Cerebellar nuclear complex (tissue), 1 donor: Measurements from ENCODE around the gene CADM1.

Experiments used
- DNase-seq, 2 experiments: peaks; one replicate each; lab custom pipeline; 2025; lab: John Stamatoyannopoulos, UW

CADM1 gene

DNA sequence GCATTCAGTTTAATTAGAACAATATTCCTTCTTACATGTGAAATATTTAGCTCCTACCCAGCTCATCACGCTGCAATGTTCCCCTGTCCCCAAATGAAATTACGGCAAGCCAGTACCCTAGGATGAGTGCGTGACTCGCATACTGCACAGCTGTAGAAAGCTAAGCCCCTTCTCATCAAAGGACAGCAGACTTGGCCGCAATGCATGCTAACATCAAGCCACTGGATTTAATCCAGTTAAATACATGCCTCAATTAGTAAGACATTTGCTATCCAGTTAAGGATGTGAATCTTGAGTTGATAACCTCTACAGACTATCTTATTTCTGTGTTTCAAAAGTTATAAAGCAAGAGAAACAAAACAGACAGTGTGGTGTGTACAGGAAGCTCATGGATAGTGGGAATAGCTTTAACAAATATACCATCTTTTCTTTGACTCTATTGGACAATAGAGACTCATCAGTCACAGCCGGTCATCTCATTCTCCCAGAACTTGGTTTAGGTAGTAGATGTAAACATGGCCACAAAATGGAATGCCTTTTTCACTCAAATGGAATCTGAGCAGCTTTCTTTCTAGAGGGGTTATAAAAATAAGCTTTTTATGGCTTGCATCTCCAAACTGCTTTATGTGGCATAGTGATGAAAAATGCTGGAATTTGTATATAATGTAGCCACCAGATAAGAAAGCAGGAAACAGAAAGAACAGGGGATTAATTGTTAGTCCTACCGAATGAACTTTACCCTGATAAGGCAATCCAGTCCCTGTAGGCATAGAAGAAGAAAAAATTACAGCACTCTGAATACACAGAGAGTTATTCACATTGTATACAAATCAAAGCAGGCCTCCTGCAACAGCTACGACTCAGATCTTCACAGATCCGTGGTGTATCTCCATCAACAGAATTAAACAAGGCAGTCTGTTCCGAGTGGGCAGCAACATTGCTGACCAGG, 224.1 kb downstream of the CADM1 start:
- no peak for DNase-seq

- peak in 1 of 2 experiments; percentile 10 for DNase-seq
Measured at GRCh38 chr11:115276799-115277198, 227.4 kb downstream of the CADM1 start.

DNA sequence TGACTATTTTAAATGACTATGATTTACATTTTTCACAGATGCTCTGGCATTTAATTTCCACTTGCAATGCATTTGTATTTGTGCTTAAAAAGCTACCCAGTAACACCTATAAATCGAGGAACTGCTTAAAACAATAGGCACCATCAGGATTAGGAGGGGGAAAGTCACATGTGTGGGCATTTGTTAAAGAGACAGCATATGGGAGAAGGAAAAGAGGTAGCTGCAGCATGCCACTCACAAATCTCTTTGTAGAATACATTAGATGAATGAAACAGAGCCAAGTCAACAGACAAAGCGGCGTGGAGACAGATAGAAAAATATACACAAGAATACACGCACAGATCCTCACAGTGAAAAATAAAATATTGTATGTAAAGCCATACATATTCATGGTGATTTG, 228.0 kb downstream of the CADM1 start:
- DNase-seq, result no peak

GRCh38 chr11:115275045-115275444, 229.2 kb downstream of the CADM1 start:
- no peak for DNase-seq

DNA sequence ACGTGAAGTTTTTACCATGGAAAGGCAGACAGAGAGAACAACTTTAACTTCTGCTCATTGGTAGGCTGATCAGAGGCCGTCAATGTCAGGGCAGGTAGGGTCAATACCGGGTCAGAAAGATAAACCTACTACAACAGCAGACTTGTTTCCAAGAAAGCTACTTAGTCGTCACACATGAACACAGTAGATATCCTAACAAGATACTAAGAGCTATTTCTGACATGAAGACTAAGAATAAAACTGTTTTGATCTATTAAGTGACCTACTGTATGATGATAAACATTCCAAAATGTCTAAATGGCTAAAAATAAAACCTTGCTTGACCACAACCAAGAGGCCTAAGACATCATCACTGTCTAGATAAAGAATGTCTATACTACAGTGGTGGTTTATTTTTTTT, 231.3 kb downstream of the CADM1 start:
- DNase-seq, result no peak

GRCh38 chr11:115271643-115272042, 232.6 kb downstream of the CADM1 start:
- no peak for DNase-seq

DNA sequence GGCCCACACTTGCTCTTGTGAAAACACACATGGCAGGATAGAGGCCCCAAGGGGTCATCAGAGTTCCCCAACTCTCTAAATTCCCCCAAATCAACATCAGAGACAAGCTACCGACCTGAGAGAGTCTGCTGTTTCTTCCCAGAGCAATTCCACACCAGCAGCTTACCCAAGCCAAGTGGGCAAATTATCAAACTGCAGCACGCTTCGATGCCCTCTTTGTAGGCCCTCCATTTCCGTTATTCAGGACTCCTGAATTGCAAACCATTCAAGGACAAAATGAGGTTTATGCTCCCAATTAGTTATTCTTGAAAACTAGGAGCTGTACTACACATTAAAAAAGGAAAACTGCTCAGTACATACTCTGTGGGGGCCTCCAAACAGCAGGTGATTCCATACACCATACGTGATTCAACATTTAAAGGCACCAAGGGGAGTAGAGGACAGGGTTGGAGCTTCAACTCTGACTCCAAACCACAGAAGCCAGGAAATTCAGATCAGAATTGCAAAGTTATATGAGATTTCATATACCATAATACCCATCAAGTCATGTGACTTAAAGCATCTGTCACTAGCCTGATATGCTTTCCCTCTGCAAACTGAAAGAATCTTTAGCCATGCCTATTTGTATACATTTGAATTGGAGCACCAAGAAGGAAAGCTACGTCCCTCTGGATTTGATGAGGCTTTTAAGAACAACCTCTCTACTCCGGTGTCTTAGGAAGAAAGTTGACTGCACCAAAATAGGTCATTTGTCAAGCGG, 234.8 kb downstream of the CADM1 start:
- DNase-seq, result no peak

DNA sequence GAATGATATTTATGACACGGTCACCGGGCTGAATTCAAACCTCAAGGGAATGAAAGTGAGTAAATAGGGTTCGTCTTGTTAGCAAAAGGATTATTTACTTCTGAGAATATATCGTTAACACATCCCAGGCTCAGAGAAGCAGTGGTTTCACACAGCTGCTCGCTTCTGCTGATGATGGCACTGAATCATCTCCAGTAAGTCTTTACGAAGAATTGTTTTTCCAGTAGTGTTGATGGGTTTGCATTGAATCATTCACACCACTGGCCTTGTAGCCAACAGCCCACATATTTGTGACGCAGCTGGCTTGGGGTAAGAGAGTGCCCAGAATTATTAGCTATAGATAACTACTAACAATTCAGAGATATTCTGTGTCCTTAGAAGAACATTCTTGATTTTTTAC, 236.3 kb downstream of the CADM1 start:
- DNase-seq, result no peak

GRCh38 chr11:115267238-115267781, 236.9 kb downstream of the CADM1 start:
- no peak for DNase-seq

DNA sequence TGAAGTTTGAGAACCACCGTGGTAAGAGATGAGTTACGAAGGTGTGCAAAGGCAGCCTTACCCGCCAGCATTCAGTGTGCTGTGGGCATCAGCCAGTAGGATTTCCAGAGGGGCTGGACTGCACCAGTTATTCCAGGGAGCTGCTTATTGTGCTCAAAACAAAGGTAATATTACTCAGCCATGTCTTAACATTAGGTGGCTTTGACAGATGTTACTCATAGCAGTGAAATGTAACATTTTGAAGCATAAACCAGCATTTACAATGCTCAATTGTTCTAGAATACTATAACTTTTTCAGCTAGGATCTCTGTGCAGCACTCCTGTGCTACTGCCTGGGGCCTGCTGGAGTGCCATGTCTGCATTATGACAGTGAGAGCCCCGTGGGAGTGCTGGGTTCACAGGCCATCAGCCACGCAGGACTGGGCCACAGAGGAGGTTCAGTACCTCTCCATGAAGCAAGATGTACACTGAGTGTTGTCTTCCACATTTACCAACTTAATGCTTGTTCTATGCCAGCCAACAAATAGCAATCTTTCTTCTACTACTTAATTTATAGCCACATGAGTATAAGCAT, 238.1 kb downstream of the CADM1 start:
- DNase-seq, result no peak

- no peak for DNase-seq
Measured at GRCh38 chr11:115263799-115264656, 240.2 kb downstream of the CADM1 start.

DNA sequence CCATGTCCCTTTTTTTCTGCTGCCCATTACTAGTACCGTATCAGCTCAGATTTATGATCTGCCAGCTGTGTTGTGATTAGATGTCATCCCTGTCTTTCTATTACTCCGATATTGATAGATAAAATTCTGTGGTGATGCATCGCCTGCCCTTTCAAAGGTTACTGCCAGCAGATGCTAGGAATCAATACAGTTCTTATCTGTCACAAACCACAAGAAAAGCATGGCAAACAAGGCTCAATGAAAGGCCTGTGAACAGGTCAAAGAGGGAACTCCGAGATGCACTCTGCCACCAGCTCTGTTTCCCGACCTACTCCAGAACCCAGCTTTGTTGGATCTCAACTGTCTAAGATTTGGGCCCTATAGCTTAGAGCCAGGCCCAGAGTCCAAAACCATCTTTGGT, 246.0 kb downstream of the CADM1 start:
- DNase-seq, result no peak

GRCh38 chr11:115257678-115258077, 246.5 kb downstream of the CADM1 start:
- DNase-seq, result no peak

DNA sequence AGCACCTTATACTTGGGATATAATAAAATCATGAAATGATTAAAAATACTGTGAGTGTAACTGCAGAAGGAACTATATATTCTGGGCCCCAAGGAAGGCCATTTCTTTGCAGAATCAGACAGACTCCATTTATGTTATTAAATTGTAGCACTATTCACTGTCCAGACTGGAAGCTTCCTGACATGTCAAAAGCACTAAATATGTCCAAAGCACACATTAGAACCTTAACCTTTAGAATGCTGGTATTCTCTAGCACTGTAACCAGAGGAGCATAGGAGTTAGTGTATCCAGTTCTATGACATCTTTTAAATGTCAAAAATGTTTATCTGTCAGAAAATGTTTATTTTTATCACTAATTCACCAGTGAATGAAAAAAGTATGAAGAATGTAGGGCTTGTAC, 246.9 kb downstream of the CADM1 start:
- no peak for DNase-seq

DNA sequence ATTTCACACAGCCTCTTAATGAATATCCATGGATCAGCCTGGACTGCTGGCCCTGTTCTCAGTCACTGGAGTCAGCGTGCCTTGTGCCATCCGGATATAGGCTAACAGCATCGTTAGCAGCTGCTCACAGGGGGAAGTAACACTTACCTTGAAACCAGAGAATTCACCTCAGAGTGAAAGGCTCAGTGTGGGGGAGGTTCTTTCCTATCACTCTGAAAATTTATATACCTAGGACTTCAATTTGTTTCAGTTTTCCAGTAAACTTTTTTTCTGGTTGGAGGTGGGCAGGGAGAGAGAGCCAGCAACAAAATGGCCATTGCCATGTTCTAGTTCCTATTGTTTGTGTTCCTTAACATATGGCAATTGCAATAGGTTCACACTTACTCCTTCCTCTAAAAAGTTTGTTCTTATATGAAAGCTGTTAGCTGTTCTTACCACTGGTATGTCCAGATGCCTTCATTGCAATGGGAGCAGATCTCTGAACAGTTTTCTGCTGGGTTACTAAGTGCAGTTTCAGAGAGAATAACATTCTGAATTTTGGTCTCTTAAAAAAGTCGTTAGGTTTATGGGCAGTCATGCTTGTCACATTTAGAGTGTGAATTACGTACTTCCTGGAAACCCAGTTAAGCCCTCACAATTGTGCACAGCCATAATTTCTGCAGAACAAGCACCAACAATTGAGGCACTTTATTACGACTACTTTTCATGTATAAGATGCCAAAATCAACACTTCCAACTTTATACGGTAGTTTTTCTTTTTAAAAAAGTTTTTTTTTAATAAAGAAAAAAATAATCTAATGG, 247.6 kb downstream of the CADM1 start:
- no peak for DNase-seq

DNA sequence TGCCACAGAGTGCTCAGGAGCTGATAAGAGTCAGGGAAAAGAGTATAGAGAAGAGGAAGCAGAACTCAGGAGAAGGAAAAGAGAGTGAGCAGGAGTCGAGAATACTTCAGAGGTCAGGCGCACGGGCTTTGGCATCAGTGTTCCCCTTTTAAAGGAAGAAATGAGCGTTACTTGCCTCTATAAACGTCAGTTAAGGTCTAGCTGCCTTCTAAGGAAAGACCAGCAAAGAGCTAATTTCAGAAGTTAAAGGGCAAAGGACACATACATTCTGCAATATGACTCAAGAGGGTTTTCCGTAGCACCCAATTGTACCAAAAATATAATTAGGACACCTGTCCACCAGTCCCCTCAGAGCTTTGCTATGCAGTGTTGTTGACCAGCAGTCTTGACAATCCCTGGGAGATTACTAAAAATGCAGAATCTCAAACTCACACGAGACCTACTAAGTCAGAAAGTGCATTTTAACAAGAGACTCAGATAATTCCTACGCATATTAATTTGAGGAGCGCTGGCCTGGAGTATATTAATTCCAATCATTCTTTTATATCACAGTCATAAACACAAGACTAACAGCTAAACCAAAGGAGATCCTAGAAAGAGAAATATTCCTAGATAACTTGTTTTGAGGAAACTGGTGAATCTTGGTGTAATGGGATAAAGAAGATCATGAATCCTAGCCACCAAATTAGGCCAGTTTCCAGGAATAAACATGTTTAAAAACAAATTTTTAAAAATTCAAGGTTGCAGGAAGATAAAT, 249.0 kb downstream of the CADM1 start:
- no peak for DNase-seq

DNA sequence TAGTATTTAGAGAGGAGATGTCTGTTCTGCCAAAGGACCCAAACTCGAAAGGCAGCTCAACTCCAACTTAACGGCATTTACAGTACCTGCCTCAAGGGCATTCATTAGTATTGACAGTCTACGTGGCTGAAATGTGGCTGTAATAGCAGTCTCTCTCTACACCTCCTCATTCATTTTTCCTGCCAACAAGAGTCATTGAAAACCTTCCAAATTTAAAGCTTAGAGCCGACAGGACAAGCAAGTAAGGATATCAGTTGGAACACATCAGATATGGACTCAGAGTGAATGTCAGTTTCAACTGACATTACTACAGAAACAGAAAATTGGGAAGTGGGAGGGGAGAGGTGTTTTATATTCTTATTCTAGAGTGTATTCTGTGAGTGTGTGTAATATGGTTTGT, 253.1 kb downstream of the CADM1 start:
- no peak for DNase-seq

- DNase-seq, result no peak
Measured at GRCh38 chr11:115249061-115249578, 255.1 kb downstream of the CADM1 start.

DNA sequence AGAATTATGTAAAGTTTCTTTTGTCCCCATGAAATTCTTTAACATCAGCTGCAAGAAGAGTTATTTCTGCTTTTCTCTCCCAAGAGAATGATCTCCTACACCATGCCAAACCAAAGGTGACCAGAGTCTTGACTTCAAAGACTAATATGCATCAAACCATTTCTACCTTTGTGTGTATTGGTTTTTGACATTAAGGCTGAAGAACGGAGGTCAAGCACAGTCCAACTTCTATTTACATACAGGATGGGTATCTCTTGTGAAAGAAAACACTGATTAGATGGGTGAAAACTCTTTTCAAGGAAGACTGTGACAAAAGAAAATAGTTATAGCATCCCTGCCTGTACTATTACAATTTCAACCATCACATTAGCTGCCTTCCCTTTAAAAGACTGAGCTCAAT, 256.3 kb downstream of the CADM1 start:
- DNase-seq, result no peak

- DNase-seq, result no peak
Measured at GRCh38 chr11:115247361-115247760, 256.9 kb downstream of the CADM1 start.
